Neural cell (in vitro differentiated cells): Measurements from ENCODE around the gene VARS1. TPM values are rescaled to one million over a fixed set of nuclear protein-coding genes. Genes with fewer than 3 reads are reported as not detected.

Experiments used
- H2AFZ ChIP-seq: fragments of 200-600, 300-800 bp; sonication (generic), shearing (Covaris generic); 2 replicates; pipeline ENCODE4 v1.6.0; 2014; ENCODE audit warnings: low read depth, mild to moderate bottlenecking, antibody characterized with exemption, low read length, moderate library complexity
- H3F3A ChIP-seq: fragments of 200-600 bp; shearing (Covaris generic); 2 replicates; pipeline ENCODE4 v1.6.1; 2016; ENCODE audit warnings: mild to moderate bottlenecking, moderate library complexity, mixed read lengths, antibody characterized with exemption, low read length; ENCODE audit not compliant: insufficient read depth, poor library complexity, severe bottlenecking
- H3K27ac ChIP-seq: fragments of 200-600, 300-800 bp; sonication (generic), shearing (Covaris generic); 2 replicates; pipeline ENCODE4 v1.5.1; 2014; ENCODE audit warnings: mild to moderate bottlenecking, low read length, moderate library complexity
- H3K27me3 ChIP-seq: fragments of 300-800, 200-600 bp; sonication (generic), shearing (Covaris generic); 2 replicates; pipeline ENCODE4 v1.6.0; 2014; ENCODE audit warnings: mild to moderate bottlenecking, low read depth, low read length, moderate library complexity; ENCODE audit not compliant: insufficient read depth
- H3K36me3 ChIP-seq: fragments of 300-800, 200-600 bp; sonication (generic), shearing (Covaris generic); 2 replicates; pipeline ENCODE4 v1.5.1; 2014; ENCODE audit warnings: mild to moderate bottlenecking, antibody characterized with exemption, low read length, moderate library complexity; ENCODE audit not compliant: insufficient read depth
- H3K4me2 ChIP-seq: fragments of 300-800, 200-600 bp; sonication (generic), shearing (Covaris generic); 2 replicates; pipeline ENCODE4 v1.6.0; 2014; ENCODE audit warnings: mild to moderate bottlenecking, low read length
- H3K4me3 ChIP-seq: fragments of 300-800, 200-600 bp; sonication (generic), shearing (Covaris generic); 2 replicates; pipeline ENCODE4 v1.5.1; 2014; ENCODE audit warnings: mild to moderate bottlenecking, low read length, moderate library complexity
- H3K79me2 ChIP-seq: fragments of 200-600 bp; shearing (Covaris generic); replicated peaks from 2 replicates; pipeline ENCODE4 v1.6.0; 2014; ENCODE audit warnings: mild to moderate bottlenecking, low read length, moderate library complexity; ENCODE audit not compliant: insufficient read depth
- H3K9ac ChIP-seq: fragments of 300-800, 200-600 bp; sonication (generic), shearing (Covaris generic); 2 replicates; pipeline ENCODE4 v1.6.1; 2016; ENCODE audit warnings: mild to moderate bottlenecking, low read length, mixed read lengths
- H3K9me2 ChIP-seq: fragments of 200-600 bp; shearing (Covaris generic); 2 replicates; pipeline ENCODE4 v1.6.1; 2016; ENCODE audit warnings: mild to moderate bottlenecking, low read length, mixed read lengths; ENCODE audit not compliant: insufficient read depth
- H3K9me3 ChIP-seq: fragments of 200-600, 300-800 bp; sonication (generic), shearing (Covaris generic); 2 replicates; pipeline ENCODE4 v1.6.1; 2016; ENCODE audit warnings: mild to moderate bottlenecking, mixed run types, low read length, moderate library complexity, mixed read lengths
- H4K20me1 ChIP-seq: fragments of 200-600 bp; shearing (Covaris generic); 2 replicates; pipeline ENCODE4 v1.6.1; 2016; ENCODE audit warnings: mild to moderate bottlenecking, mixed run types; ENCODE audit not compliant: insufficient read depth
- EP300 ChIP-seq: fragments of 450-650 bp; conservative IDR thresholded peaks from 2 replicates; pipeline ENCODE4 v1.6.1; 2014; ENCODE audit warnings: antibody characterized with exemption, mild to moderate bottlenecking, moderate library complexity; ENCODE audit not compliant: poor library complexity, severe bottlenecking
- EZH2 ChIP-seq: fragments of 200-600, 300-800 bp; shearing (Covaris generic), sonication (generic); IDR thresholded peaks from 2 replicates; pipeline ENCODE4 v1.6.1; 2014; ENCODE audit warnings: antibody characterized with exemption, low read length, borderline replicate concordance, mild to moderate bottlenecking; ENCODE audit not compliant: insufficient read depth, poor library complexity, severe bottlenecking
- MXI1 ChIP-seq: fragments of 450-650 bp; conservative IDR thresholded peaks from 2 replicates; pipeline ENCODE4 v1.6.1; 2014; ENCODE audit warnings: antibody characterized with exemption, mild to moderate bottlenecking; ENCODE audit not compliant: poor library complexity, severe bottlenecking
- POLR2AphosphoS5 ChIP-seq: IDR thresholded peaks from 2 replicates; pipeline ENCODE4 v1.6.1; 2012
- RAD21 ChIP-seq: fragments of 450-650 bp; conservative IDR thresholded peaks from 2 replicates; pipeline ENCODE4 v1.6.1; 2014; ENCODE audit warnings: antibody characterized with exemption, mild to moderate bottlenecking, moderate library complexity
- REST ChIP-seq: IDR thresholded peaks from 2 replicates; pipeline ENCODE4 v1.6.1; 2012; ENCODE audit warnings: borderline replicate concordance
- SMC3 ChIP-seq: fragments of 450-650 bp; conservative IDR thresholded peaks from 2 replicates; pipeline ENCODE4 v1.6.1; 2014; ENCODE audit warnings: antibody characterized with exemption, mild to moderate bottlenecking, moderate library complexity; ENCODE audit not compliant: poor library complexity
- TAF1 ChIP-seq: IDR thresholded peaks from 2 replicates; pipeline ENCODE4 v1.6.1; 2012; ENCODE audit warnings: low read depth
- polyA plus RNA-seq: library from polyadenylated mRNA; depleted of rRNA; stranded (reverse); fragments of >200 nt; gene quantifications from 2 replicates; pipeline ENCODE4 v1.2.3, GENCODE V29; 2014
- TF ChIP-seq, protein P1 (sequence below): fragments of 450-650 bp; IDR thresholded peaks from 2 replicates; pipeline ENCODE4 v1.5.1; 2014; ENCODE audit warnings: antibody characterized with exemption, mild to moderate bottlenecking, moderate library complexity; ENCODE audit not compliant: poor library complexity, severe bottlenecking

Gene VARS1
- polyA plus RNA-seq, 1 donor from 2014 or later = 40.9 TPM

DNA sequence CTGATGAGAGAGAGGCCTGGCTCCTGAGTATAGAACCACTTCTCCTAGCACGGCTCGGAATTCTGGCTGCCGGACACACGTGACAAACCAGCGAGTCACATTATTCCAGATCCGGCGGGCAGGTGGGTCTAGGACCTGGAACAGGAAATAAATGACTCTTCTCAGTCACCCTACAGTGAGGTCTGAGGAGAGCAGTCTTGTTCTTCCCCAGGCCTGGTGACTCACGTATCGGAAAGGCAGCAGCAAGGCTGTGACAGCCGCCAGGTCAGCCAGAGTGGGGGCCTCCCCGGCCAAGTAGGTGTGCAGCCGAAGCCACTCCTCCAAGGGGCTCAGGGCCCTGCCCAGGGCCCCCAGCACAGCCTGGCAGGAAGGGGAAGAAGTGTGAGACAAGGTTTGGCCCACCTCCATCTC is 2.8 kb downstream of the VARS1 start:
- no peak overlapping the region for H3K27ac ChIP-seq
- H3K36me3 ChIP-seq = no peaks in the 10 kb centered on the region
- H3K79me2 ChIP-seq = peaks cover 18% of the 10 kb centered on the region
- H3K9ac ChIP-seq = no peak overlapping the region
- no peaks in the 10 kb centered on the region for H3F3A ChIP-seq
- no peak overlapping the region for H3K4me2 ChIP-seq
- H3K4me3 ChIP-seq = no peak overlapping the region
- H4K20me1 ChIP-seq = no peaks in the 10 kb centered on the region
- TF ChIP-seq MXI1 = no peak
- no peak for TF ChIP-seq EZH2
- TF ChIP-seq SMC3 = no peak
- TF ChIP-seq, protein P1, sequence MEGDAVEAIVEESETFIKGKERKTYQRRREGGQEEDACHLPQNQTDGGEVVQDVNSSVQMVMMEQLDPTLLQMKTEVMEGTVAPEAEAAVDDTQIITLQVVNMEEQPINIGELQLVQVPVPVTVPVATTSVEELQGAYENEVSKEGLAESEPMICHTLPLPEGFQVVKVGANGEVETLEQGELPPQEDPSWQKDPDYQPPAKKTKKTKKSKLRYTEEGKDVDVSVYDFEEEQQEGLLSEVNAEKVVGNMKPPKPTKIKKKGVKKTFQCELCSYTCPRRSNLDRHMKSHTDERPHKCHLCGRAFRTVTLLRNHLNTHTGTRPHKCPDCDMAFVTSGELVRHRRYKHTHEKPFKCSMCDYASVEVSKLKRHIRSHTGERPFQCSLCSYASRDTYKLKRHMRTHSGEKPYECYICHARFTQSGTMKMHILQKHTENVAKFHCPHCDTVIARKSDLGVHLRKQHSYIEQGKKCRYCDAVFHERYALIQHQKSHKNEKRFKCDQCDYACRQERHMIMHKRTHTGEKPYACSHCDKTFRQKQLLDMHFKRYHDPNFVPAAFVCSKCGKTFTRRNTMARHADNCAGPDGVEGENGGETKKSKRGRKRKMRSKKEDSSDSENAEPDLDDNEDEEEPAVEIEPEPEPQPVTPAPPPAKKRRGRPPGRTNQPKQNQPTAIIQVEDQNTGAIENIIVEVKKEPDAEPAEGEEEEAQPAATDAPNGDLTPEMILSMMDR = no peak
- no peak for TF ChIP-seq REST
- TF ChIP-seq EP300 = no peak
- no peak for TF ChIP-seq RAD21
- no peak for TF ChIP-seq POLR2AphosphoS5
- no peak for TF ChIP-seq TAF1
- no peaks in the 10 kb centered on the region for H3K9me2 ChIP-seq
- H3K9me3 ChIP-seq = no peaks in the 10 kb centered on the region
- no peak overlapping the region for H2AFZ ChIP-seq
- no peaks in the 10 kb centered on the region for H3K27me3 ChIP-seq

DNA sequence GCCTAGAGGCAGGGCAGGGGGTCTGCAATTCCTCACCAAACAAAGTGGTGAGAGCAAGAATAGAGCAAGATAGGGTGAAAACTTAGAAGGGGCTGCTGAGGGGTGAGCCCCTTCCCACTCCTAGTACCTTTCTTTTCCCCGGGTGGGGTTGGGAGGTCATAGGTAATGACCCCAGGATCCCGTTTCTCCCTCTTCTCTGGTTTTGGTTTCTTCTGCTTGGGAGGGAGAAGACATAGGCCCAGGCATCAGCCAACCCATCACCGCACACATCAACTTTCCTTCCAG is 3.5 kb downstream of the VARS1 start:
- Histone ChIP-seq H3K9me3 (no peaks in the 10 kb centered on the region), H3F3A (no peaks in the 10 kb centered on the region), H3K79me2 (peaks cover 18% of the 10 kb centered on the region), H3K9ac (no peak overlapping the region), H3K4me3 (no peak overlapping the region), H4K20me1 (no peaks in the 10 kb centered on the region), H3K4me2 (no peak overlapping the region), H3K27me3 (no peaks in the 10 kb centered on the region), H3K9me2 (no peaks in the 10 kb centered on the region), H2AFZ (no peak overlapping the region), H3K36me3 (no peaks in the 10 kb centered on the region), H3K27ac (no peak overlapping the region)
- TF ChIP-seq SMC3 = no peak
- TF ChIP-seq EZH2 = no peak
- no peak for TF ChIP-seq TAF1
- no peak for TF ChIP-seq RAD21
- TF ChIP-seq, protein P1 = no peak
- no peak for TF ChIP-seq EP300
- no peak for TF ChIP-seq POLR2AphosphoS5
- no peak for TF ChIP-seq MXI1
- no peak for TF ChIP-seq REST
